Measurements from ENCODE around the gene FARP1. TPM values are rescaled to one million over a fixed set of nuclear protein-coding genes. Genes with fewer than 3 reads are reported as not detected.

The FARP1 gene
- polyA plus RNA-seq, 1 of the 3 experiments (the other 2 are of a cell fraction): 12.0 TPM

GRCh38 chr13:98325724-98326123 lies 182.8 kb downstream of the FARP1 start:
- H3K4me1 ChIP-seq (ENCODE audit: control insufficient read depth in 1 of 2, insufficient read depth in 2 of 2, low read depth in 1 of 2, low read length in 1 of 2): peaks cover 6 to 7% of the 10 kb centered on the region in 2 experiments; a peak in 2 of 4 replicates
- H3K79me2 ChIP-seq (ENCODE audit: insufficient read depth): peaks cover 5% of the 10 kb centered on the region; the same call in 1 of the 2 replicates
- no peaks in the 10 kb centered on the region for H4K20me1 ChIP-seq (ENCODE audit: insufficient read depth)
- H3K27me3 ChIP-seq (ENCODE audit: insufficient read depth): no peaks in the 10 kb centered on the region
- H3K9me2 ChIP-seq: no peaks in the 10 kb centered on the region
- H3K4me3 ChIP-seq (ENCODE audit: low read depth in 2 of 2, low read length in 1 of 2): no peak overlapping the region
- ChIA-PET CTCF (interaction anchor here (0.7 kb wide), 1 partner anchor 327 kb away, joined by 3 read pairs; no protein-coding TSS in a partner anchor), POLR2A (no interaction called here)
- 93% methylated on average over 3 of the region's 3 CpGs for WGBS (ENCODE audit: low lambda C conversion rate)
- H3F3A ChIP-seq (replicated peaks; ENCODE audit: insufficient read depth): no peaks in the 10 kb centered on the region
- TF ChIP-seq POLR2AphosphoS5 (IDR thresholded peaks at IDR 0.05; ENCODE audit: low read depth, low read length) (no peak), SMC3 (IDR thresholded peaks at IDR 0.05; ENCODE audit: low read depth, low read length) (no peak), RCOR1 (IDR thresholded peaks at IDR 0.05; ENCODE audit: low read length) (no peak), JUND (IDR thresholded peaks at IDR 0.05) (no peak), RAD21 (IDR thresholded peaks at IDR 0.05; ENCODE audit: low read length) (no peak), MEF2A (IDR thresholded peaks at IDR 0.05; ENCODE audit: borderline replicate concordance, low read depth) (no peak), TEAD4 (IDR thresholded peaks at IDR 0.05; ENCODE audit: borderline replicate concordance, insufficient read depth) (no peak), YY1 (IDR thresholded peaks at IDR 0.05; ENCODE audit: low read depth) (no peak)
- H3K4me2 ChIP-seq: no peak overlapping the region
- no peak overlapping the region for H2AFZ ChIP-seq (ENCODE audit: low read depth)
- H3K9ac ChIP-seq: no peak overlapping the region
- no peaks in the 10 kb centered on the region for H3K36me3 ChIP-seq (replicated peaks in 1 of 2; ENCODE audit: control insufficient read depth in 1 of 2, insufficient read depth in 2 of 2, low read length in 1 of 2)
- H3K27ac ChIP-seq (ENCODE audit: low read depth in 2 of 2, low read length in 1 of 2): no peak overlapping the region
- no peaks in the 10 kb centered on the region for H3K9me3 ChIP-seq
- DNase-seq: no peak

GRCh38 chr13:98326291-98326690 lies 183.4 kb downstream of the FARP1 start:
- H3K27ac ChIP-seq (ENCODE audit: low read depth in 2 of 2, low read length in 1 of 2): no peak overlapping the region
- H3K9me2 ChIP-seq: no peaks in the 10 kb centered on the region
- H2AFZ ChIP-seq (ENCODE audit: low read depth): no peak overlapping the region
- H3K36me3 ChIP-seq (replicated peaks in 1 of 2; ENCODE audit: control insufficient read depth in 1 of 2, insufficient read depth in 2 of 2, low read length in 1 of 2): no peaks in the 10 kb centered on the region
- H3K9ac ChIP-seq: no peak overlapping the region
- no peak for TF ChIP-seq CTCF (IDR thresholded peaks at IDR 0.05)
- no peak for TF ChIP-seq YY1 (IDR thresholded peaks at IDR 0.05; ENCODE audit: low read depth)
- no peak for TF ChIP-seq SMC3 (IDR thresholded peaks at IDR 0.05; ENCODE audit: low read depth, low read length)
- TF ChIP-seq ZBTB33 (IDR thresholded peaks at IDR 0.05; ENCODE audit: borderline replicate concordance, low read depth): no peak
- TF ChIP-seq FOXM1 (IDR thresholded peaks at IDR 0.05; ENCODE audit: low read depth): no peak
- TF ChIP-seq FOXJ3 (CRISPR knock-in tag; IDR thresholded peaks at IDR 0.05): no peak
- TF ChIP-seq GATA2 (CRISPR knock-in tag; IDR thresholded peaks at IDR 0.05): no peak
- TF ChIP-seq GABPA (IDR thresholded peaks at IDR 0.05; ENCODE audit: low read depth): no peak
- TF ChIP-seq TAF1 (IDR thresholded peaks at IDR 0.05; ENCODE audit: borderline replicate concordance, low read depth, low read length): no peak
- TF ChIP-seq TEAD4 (IDR thresholded peaks at IDR 0.05; ENCODE audit: borderline replicate concordance, insufficient read depth): no peak
- TF ChIP-seq RFX5 (IDR thresholded peaks at IDR 0.05; ENCODE audit: low read length): no peak
- H4K20me1 ChIP-seq (ENCODE audit: insufficient read depth): no peaks in the 10 kb centered on the region
- H3K27me3 ChIP-seq (ENCODE audit: insufficient read depth): no peaks in the 10 kb centered on the region
- peaks cover 5% of the 10 kb centered on the region; the same call in 1 of the 2 replicates for H3K79me2 ChIP-seq (ENCODE audit: insufficient read depth)
- no peak for DNase-seq
- H3K4me1 ChIP-seq (ENCODE audit: control insufficient read depth in 1 of 2, insufficient read depth in 2 of 2, low read depth in 1 of 2, low read length in 1 of 2): peaks cover 6 to 7% of the 10 kb centered on the region in 2 experiments; a peak in 2 of 4 replicates
- POLR2A ChIA-PET: no interaction called here
- no peaks in the 10 kb centered on the region for H3F3A ChIP-seq (replicated peaks; ENCODE audit: insufficient read depth)
- WGBS (ENCODE audit: low lambda C conversion rate): 91% methylated on average over 5 of the region's 5 CpGs
- CTCF ChIA-PET: interaction anchor here (0.8 kb wide), 1 partner anchor 120 kb away, joined by 3 read pairs; no protein-coding TSS in a partner anchor
- no peak overlapping the region for H3K4me3 ChIP-seq (ENCODE audit: low read depth in 2 of 2, low read length in 1 of 2)
- H3K9me3 ChIP-seq: no peaks in the 10 kb centered on the region
- no peak overlapping the region for H3K4me2 ChIP-seq
